Loucy (cell line): ENCODE results near the gene GREB1L.

Experiments
- CTCF ChIP-seq: fragments of 200-600 bp; sonication (generic); conservative IDR thresholded peaks from 2 replicates; pipeline ENCODE4 v1.5.1; 2014; ENCODE audit warnings: mild to moderate bottlenecking, antibody characterized with exemption, low read length
- EZH2phosphoT487 ChIP-seq: fragments of 200-600 bp; IDR thresholded peaks from 2 replicates; pipeline ENCODE4 v1.6.1; 2018; ENCODE audit warnings: antibody characterized with exemption, mild to moderate bottlenecking, moderate library complexity, borderline replicate concordance

- TF ChIP-seq CTCF (peak; percentile 90), EZH2phosphoT487 (no peak)
These were observed 46.9 kb upstream of the GREB1L start for GRCh38 chr18:21194871-21195771.
